ENCODE results near the gene TRNP1. TPM values are rescaled to one million over a fixed set of nuclear protein-coding genes. Genes with fewer than 3 reads are reported as not detected.
A peak's percentile ranks its signal among the peaks of the same experiment; 100 is the strongest.
"Not testable (repeated sequence)": the region's sequence is repeated elsewhere in the genome, so short reads cannot be mapped to it uniquely, and the experiment has no call there.

TRNP1 gene
- 4.7 and 5.4 TPM in 2 replicates for total RNA-seq
- 6.0 TPM for polyA plus RNA-seq (2012)

DNA sequence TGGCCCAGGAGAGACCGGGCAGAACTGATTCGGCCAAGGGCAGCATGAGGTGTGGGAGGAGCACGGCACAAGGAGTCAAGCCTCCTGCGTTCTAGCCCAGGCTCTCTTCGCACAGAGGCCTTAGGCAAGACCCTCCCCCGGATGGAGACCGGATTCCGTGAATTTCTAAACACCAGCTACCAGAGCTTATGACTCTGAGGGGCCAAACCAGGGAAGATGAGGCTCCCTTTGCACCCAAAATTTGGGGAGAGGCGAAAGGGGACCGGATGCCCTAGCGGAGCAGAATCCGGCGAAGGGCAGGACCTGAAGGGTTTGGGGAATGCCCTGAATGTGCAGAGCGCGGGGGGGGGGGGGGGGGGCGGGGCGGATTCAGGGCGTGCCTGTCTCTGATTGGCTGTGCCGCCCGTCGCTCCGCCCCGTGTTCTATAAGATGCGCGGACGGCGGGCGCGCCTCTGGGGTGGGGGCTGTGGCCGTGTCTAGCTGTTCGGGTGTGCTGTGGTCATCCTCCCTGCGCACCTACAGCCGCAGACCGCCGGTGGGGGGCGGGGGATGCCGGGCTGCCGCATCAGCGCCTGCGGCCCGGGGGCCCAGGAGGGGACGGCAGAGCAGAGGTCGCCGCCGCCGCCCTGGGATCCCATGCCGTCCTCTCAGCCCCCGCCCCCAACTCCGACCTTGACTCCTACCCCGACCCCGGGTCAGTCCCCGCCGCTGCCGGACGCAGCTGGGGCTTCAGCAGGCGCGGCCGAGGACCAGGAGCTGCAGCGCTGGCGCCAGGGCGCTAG, at the start of gene TRNP1:
TRNP1 (plus strand) TSS at position 456 of the 783 bp plus-strand sequence; CDS start at position 551, 95 bp downstream.
- peak; percentile 52 for DNase-seq (ENCODE audit: low read depth)

- no peak for DNase-seq (ENCODE audit: low read depth)
Measured at GRCh38 chr1:26945138-26945537, 48.4 kb upstream of the TRNP1 start.

DNA sequence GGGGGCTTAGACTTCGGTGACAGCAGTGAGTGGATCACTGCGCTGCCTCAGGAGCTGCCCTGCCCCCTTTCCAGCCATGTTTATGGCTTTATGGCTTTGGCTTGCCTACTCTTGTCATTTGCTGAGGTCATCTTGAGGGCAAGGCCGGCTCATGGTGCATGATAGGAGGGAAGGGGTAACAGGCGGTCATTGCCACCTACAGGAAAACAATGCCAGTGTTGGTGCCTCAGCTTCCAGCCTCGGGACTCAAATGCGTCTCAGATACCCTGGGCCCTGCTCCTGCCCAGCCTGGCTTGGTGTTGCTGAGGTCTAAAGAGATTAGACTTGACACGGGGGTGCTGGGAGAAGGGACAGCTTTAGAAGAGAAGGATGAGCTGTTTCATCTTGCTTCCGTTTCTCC, 47.8 kb upstream of the TRNP1 start:
- no peak for DNase-seq (ENCODE audit: low read depth)

- no peak for DNase-seq (ENCODE audit: low read depth)
Measured at GRCh38 chr1:26946270-26946669, 47.2 kb upstream of the TRNP1 start.

DNA sequence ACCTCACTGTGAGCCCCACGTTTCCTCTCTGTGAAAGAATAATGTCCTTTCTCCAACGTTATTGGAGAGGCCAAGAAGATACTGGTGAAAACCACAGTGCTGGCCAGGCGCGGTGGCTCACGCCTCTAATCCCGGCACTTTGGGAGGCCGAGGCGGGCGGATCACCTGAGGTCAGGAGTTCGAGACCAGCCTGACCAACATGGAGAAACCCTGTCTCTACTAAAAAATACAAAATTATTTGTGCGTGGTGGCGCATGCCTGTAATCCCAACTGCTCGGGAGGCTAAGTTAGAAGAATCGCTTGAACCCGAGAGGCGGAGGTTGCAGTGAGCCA, 44.8 kb upstream of the TRNP1 start:
- not testable (repeated sequence) for DNase-seq (ENCODE audit: low read depth)

DNA sequence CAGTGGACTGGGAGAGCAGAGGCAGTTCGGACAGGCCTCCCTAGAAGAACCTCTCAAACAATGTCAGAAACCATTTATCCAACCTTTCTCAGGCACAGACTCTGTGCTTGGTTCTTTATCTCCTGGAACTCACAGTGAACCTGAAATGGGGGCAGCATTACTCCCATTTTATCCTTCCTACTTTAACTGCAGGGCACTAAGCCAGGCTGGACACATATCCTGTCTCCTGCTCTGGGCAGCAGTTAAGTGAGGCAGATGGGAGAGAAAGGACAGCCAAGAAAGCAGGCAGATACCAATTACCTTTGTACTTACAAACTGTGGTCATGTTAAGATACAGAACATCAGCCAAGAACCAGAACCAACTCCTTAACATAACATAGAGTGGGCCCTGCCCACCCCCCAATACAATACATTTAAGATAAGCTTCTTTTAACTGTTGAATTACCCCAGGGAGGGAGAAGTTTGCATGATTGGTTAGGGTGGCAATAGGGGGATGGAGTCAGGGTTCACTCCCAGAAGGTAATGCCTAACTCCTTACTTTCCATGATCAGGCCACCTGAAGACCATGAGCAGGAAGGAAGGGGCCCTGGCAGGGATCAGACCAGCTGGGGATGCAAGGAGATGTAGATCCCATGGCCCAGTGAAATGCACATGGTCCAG, 44.1 kb upstream of the TRNP1 start:
- no peak for DNase-seq (ENCODE audit: low read depth)

- no peak for DNase-seq (ENCODE audit: low read depth)
Measured at GRCh38 chr1:26949926-26950319, 43.6 kb upstream of the TRNP1 start.

- no peak for DNase-seq (ENCODE audit: low read depth)
Measured at GRCh38 chr1:26950602-26951001, 42.9 kb upstream of the TRNP1 start.

DNA sequence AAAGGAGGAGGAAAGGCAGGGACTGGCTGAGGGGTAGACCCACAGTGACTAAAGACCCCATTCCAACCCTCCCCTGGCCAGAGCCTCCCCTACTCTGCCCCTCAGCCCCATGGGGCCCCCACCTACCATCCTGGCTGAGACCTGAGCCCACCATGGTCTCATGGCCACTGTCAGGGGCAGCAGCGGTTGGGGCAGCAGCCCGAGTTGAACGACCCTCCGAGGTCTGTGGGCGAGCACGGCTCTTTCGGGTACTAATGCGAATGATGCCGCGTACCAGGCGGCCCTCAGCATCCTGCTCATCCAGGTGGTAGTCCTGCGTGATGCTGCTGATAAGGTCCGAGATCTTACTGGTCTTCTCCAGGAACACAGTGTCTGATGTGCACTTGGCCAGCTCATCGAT, 42.3 kb upstream of the TRNP1 start:
- DNase-seq (ENCODE audit: low read depth), result no peak

DNA sequence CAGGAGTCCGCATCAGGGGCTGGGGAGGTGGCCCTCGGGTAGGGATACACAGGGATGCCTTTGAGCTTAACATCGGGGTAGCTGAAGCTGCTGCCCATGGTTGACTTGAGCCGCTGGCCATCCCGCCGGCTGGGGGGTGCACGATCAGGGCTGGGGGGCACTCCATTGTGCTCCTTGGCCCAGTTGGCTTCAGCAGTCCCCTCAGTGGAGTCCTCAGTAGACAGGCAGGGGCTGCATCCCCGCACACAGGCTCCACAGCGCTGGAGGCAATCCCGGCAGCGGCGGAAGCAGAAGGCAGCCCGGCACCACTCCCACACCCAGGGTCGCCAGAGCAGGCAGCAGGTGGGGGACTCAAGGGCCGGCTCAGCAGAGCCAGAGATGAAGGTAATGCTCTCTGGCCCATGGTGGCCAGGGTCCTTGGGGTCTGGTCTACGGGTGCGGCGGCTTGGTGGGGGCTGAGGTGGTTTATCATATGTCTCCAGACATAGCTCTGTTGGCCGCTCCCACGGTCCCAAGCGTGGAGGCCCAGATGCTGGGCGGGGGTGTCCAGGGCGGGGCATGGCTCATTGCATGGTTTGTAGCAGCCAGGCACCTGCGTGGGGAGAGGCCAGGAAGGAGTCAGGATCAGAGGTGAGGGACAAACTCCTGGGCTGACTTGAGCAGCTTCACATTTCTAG, 41.5 kb upstream of the TRNP1 start:
- no peak for DNase-seq (ENCODE audit: low read depth)

DNA sequence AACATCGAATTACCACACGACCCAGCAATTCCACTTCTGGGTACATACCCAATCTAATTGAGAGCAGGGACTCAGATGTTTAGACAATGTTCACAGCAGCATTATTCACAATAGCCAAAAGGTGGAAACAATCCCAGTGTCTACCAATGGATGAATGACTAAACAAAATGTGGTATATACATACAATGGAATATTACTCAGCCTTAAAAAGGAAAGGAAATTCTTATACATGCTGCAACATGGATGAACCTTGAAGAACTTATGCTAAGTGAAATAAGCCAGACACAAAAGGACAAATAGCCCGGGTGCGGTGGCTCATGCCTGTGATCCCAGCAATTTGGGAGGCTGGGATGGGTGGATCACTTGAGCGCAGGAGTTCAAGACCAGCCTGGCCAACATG, 40.1 kb upstream of the TRNP1 start:
- DNase-seq (ENCODE audit: low read depth), result no peak

- DNase-seq (ENCODE audit: low read depth), result no peak
Measured at GRCh38 chr1:26956321-26956720, 37.2 kb upstream of the TRNP1 start.

DNA sequence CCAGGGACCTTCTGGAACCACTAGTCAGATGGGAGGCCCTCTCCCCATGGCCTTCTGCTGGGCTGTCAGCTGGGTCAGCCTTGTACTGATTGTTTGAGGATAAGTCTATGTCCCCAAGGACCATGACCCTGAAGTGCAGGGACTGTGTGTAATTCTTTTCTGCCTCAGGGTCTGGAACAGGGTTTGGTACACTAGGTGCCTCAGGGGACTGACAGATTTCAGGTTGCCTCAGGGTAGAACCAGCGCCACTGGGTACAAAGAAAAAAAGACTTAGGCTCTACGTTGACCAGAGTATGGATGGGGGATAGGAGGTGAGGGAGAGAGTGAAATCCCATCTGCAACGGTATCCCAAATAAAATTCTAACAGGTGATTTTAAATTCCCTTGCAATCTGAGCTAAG, 36.2 kb upstream of the TRNP1 start:
- no peak for DNase-seq (ENCODE audit: low read depth)

GRCh38 chr1:26959270-26959669, 34.2 kb upstream of the TRNP1 start:
- DNase-seq (ENCODE audit: low read depth), result no peak

DNA sequence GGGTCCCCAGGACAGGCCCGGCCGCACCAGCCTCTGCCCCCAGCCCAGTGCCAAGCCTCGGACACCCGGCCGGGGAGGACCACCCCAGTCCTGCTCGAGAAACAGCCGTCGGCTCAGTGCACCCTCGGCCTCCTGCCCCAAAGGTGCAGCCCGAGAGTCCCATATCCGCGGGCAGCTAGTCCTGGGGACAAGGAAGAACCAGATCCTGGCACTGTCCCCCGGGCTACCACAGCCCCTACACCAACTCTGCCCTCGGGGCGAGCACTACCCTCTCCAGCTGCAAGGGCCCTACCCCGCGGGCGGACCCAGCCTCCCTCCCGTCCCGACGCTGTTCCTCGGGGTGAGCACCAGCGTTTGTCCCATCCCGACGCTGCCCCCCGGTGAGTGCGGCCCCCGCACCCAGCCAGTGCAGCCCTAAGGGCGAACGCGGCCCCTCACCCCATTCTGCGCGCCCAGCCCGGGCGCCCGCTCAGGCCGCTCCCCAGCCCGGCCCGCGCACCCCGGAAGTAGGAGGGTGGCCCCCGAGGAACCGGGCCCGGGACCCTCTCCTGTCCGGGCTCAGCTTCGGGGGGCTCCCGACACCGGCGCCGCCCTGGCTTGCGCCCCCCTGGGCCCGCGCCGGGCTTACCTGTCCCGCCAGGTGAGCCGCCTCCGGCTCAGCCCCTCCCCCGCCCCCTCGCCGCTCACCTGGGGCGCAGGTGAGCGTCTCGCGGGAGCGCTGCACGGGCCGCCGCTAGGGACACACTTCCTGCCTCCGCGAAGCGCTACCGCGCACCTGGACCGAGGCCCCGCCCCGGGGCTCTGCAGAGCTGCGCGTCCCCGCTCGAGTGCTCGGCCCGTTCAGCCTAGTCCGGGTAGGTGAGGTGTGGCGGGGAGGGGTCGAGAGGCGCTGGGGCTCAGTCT, 33.5 kb upstream of the TRNP1 start, which contains the start of gene KDF1:
KDF1 (minus strand) TSS at position 747 of the 903 bp plus-strand sequence. CDS start 8,088 bp downstream, outside the sequence.
- DNase-seq (ENCODE audit: low read depth), result no peak

DNA sequence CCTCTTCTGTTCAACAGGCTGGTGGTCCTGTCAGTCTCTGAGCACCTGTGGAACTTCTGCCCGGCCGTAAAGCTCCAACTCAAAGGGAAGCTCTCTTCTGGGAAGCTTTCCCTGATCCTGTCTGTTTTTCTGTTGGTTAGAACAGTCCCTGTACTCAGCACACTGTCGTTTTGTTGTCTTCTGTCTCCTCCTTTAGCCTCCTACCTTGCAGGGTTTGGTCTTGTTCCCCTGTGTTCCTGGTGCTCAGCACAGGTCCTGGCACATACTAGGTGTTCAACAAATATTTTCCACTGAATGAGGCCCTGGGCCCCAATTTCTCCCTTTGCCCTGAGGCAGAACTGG, 32.9 kb upstream of the TRNP1 start:
- no peak for DNase-seq (ENCODE audit: low read depth)

GRCh38 chr1:26961826-26962225, 31.7 kb upstream of the TRNP1 start:
- peak; percentile 14 for DNase-seq (ENCODE audit: low read depth)

- DNase-seq (ENCODE audit: low read depth), result no peak
Measured at GRCh38 chr1:26965213-26965612, 28.3 kb upstream of the TRNP1 start.

- no peak for DNase-seq (ENCODE audit: low read depth)
Measured at GRCh38 chr1:26965628-26966027, 27.9 kb upstream of the TRNP1 start.

GRCh38 chr1:26970810-26971209, 22.7 kb upstream of the TRNP1 start:
- peak; percentile 17 for DNase-seq (ENCODE audit: low read depth)

DNA sequence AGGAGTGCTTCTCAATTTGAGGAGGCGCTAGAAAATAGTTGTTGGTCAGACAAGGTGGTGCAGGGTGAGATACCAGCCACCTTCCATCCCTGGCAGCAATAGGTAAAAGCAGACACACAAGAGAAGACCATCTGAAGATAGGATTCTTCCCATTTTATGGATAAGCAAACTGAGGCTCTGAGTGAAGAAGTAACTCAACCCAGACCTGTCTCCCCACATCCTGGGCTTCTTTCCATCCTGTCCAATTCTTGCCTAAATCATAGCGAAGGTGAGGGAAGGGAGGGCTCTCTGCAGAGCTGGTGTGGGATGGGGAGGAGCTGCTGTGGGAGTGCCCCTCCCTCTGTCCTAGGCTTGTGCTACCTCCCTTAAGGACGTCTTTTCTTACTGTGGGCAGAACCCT, 21.9 kb upstream of the TRNP1 start:
- DNase-seq (ENCODE audit: low read depth), result no peak
